Regular cardiac myocyte (primary cell): ENCODE results near the gene OR1L1. TPM values are rescaled to one million over a fixed set of nuclear protein-coding genes. Genes with fewer than 3 reads are reported as not detected.

ENCODE experiments used
- total RNA-seq: library from RNA; depleted of rRNA; stranded (reverse); fragments of >200 nt; gene quantifications from 2 replicates; pipeline ENCODE4 v1.2.3, GENCODE V29; 2014

Gene OR1L1
- not detected in 2 replicates for total RNA-seq

DNA sequence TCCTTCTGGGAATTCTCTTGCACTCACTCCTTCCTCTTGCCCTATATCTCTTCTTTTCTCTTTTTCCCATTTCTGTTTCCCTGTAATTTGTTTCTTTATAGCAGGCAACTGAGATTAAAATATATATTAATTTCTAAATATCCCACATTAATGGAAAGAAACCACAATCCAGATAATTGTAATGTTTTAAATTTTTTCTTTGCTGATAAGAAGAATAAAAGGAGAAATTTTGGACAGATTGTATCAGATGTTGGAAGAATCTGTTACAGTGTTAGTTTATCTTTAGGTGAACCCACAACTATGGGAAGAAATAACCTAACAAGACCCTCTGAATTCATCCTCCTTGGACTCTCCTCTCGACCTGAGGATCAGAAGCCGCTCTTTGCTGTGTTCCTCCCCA lies at the start of gene OR1L1:
Gene OR1L1, plus strand, starts transcription at position 301 of the 400 bp plus-strand sequence. Its CDS starts 0 bp downstream, at position 301.

GRCh38 chr9:122614362-122614761 lies 47.2 kb upstream of the OR1L1 start, which contains the start of gene OR1Q1:
Gene OR1Q1, plus strand, starts transcription at chr9:122614738. Its CDS starts 0 bp downstream, at chr9:122614738.

GRCh38 chr9:122657527-122657926 lies 4.0 kb upstream of the OR1L1 start, which contains the start of gene OR1B1:
Gene OR1B1, minus strand, starts transcription at chr9:122657627.

Other genes starting within 250 kb of the OR1L1 start
- gene OR1J1, start 183.8 kb upstream of the OR1L1 start, total RNA-seq = not detected in 2 replicates
- gene OR1J2, start 150.9 kb upstream of the OR1L1 start, total RNA-seq = 0.28 TPM in 1 of 2 replicates, not detected in the other
- not detected in 2 replicates for gene OR1J4, start 142.6 kb upstream of the OR1L1 start, total RNA-seq
- not detected in 2 replicates for gene OR1N1, start 134.4 kb upstream of the OR1L1 start, total RNA-seq
- gene OR1N2, start 108.6 kb upstream of the OR1L1 start, total RNA-seq = not detected in 2 replicates
- gene OR1L8, start 78.3 kb upstream of the OR1L1 start, total RNA-seq = not detected in 2 replicates
- not detected in 2 replicates for gene OR1Q1, start 47.0 kb upstream of the OR1L1 start, total RNA-seq
- not detected in 2 replicates for gene OR1B1, start 4.1 kb upstream of the OR1L1 start, total RNA-seq
- gene OR1L3, start 13.4 kb downstream of the OR1L1 start, total RNA-seq = not detected in 2 replicates
- not detected in 2 replicates for gene OR1L4, start 62.3 kb downstream of the OR1L1 start, total RNA-seq
- not detected in 2 replicates for gene OR1L6, start 80.6 kb downstream of the OR1L1 start, total RNA-seq
- gene OR5C1, start 127.2 kb downstream of the OR1L1 start, total RNA-seq = not detected in 2 replicates
- gene OR1K1, start 138.4 kb downstream of the OR1L1 start, total RNA-seq = not detected in 2 replicates
- gene PDCL, start 166.9 kb downstream of the OR1L1 start, total RNA-seq = 47.9 and 50.7 TPM in 2 replicates
- 37.2 and 53.5 TPM in 2 replicates for gene RC3H2, start 243.6 kb downstream of the OR1L1 start, total RNA-seq